ENCODE results near the gene ZNF180.

DNA sequence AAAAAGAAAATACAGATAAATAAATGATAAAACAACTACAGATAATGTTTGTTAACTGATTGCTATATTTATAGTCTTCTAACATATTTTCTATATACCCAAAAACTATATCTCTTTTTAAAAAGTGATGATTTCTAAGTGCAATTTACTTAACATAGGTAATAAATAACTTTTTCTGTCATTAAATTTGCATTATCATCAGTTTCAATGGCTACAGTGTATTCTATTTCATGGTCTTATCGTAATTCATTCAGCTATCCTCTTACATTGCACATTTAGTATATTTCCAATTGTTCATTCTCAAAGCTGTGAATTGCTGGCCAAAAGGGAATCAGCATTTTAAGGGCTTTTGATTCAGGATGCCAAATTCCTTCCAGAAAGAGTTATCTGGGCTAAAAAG, 3.6 kb downstream of the ZNF180 start:
- TF ChIP-seq CTCF (IDR thresholded peaks at IDR 0.05; ENCODE audit: extremely low read depth in 1 of 2, insufficient read depth in 1 of 2, low read depth in 1 of 2, low read length in 2 of 2) (no peak), POLR2AphosphoS5 (IDR thresholded peaks at IDR 0.05; ENCODE audit: insufficient read depth, low read depth, low read length) (no peak)

Measured in endothelial cell of umbilical vein (primary cell).